Pulmonary artery endothelial cell (primary cell): ENCODE results near the gene VPS41. TPM values are rescaled to one million over a fixed set of nuclear protein-coding genes. Genes with fewer than 3 reads are reported as not detected.
"Not testable (repeated sequence)": the region's sequence is repeated elsewhere in the genome, so short reads cannot be mapped to it uniquely, and the experiment has no call there.

Source experiments
- DNase-seq: peaks from one replicate; pipeline ENCODE4 v3.0.0-alpha.2; 2011; ENCODE audit warnings: low read depth, low spot score
- total RNA-seq: library from RNA; depleted of rRNA; stranded (reverse); fragments of >200 nt; gene quantifications from 2 replicates; pipeline ENCODE4 v1.2.3, GENCODE V29; 2014

Gene VPS41
- 58.2 and 68.0 TPM in 2 replicates for total RNA-seq

GRCh38 chr7:38908759-38909335 lies at the start of gene VPS41:
Gene VPS41 (minus strand): TSS chr7:38909191. CDS start chr7:38909174, 17 bp downstream.
- DNase-seq: peak; percentile 22

DNA sequence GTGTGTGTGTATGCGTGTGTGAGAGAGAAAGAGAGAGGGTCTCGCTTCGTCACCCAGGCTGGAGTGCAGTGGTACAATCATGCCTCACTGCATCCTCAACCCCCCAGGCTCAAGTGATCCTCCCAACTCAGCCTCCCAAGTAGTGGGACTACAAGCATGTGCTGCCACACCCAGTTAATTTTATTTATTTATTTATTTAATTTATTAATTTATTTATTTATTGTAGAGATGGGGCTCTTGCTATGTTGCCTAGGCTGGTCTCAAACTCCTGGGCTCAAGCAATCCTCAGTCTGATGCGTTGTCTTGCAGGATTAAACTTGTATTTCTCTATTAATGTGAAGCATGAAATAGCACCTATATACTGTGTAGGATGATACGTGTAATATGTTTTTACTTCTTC lies 46.9 kb upstream of the VPS41 start:
- DNase-seq: no peak

DNA sequence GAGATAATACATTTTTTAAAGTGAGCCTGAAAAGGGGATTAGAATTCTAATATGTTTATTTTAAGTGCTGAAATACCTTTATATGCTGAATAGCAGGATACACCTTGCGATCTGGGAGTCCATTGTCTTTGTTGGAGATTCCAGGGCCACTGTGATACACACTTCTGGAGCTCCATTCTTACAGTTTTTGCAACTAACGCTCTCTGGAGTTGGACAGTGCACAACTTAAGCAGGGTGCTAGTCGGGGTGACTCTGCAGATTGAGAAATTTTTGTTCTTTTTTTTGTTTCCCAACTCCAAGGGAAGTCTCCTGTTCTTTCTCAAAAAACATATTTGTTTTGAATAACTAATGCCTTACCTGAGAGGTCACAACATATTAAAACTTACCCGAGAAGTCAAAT lies 45.0 kb upstream of the VPS41 start:
- DNase-seq: no peak

DNA sequence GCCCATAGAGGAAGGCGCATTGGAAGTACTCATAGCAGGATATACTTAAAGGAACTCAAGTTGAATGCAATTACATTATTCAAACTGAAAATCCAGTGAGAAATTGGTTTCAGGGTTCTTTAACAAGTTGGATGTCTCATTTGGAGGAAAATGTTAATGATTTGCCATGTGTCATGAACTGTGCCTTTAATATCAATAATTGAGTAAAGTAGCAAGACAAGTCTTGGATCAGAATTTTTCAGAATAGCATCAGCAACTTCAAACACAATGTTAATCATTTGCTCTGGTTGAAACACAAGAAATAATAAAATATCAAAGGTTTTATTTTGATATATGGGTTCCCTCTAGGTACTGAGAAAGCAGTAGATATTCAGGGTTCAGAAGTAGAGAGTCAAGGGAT lies 44.2 kb upstream of the VPS41 start:
- no peak for DNase-seq

DNA sequence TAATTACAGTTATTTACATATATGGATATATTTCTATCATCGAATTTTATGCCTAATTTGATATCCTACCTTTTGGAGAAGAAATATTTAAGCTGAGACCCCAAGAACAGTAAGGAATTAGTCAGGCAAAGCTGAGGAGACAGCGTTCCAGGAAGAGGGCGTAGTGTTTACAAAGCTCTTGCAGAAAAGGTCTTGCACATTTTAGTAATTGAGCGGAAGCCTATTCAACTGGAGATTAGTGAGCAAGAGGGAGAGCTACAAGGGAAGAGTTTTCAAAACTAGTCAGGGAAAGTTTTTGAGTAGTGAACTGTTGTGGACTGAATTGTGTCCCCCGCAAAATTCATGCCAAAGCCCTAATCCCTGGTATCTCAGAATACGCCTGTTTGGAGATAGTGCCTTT lies 42.2 kb upstream of the VPS41 start:
- DNase-seq: no peak

GRCh38 chr7:38950309-38950708 lies 41.3 kb upstream of the VPS41 start:
- no peak for DNase-seq

DNA sequence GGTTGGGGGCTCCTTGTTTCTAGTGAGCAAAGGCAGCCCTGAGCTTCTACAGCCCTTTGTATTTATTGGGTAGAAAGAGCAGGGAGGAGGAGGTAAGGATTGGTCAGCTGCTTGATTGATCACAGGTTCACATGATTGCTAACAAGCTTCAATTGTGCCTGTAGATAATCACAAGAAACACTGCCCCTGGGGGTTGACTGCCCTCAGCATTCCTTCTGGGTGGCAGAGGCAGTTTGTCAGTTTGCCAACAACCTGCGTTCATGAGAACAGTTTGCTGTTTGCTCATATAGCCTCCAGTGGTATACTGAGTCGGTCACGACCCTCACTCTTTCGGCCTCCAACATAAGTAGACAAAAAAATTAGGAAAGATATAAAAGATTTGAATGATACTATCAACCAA lies 38.5 kb upstream of the VPS41 start:
- DNase-seq: not testable (repeated sequence)

- no peak for DNase-seq
Observed at GRCh38 chr7:38942431-38943051, 33.5 kb upstream of the VPS41 start.

GRCh38 chr7:38940774-38941173 lies 31.8 kb upstream of the VPS41 start:
- no peak for DNase-seq

GRCh38 chr7:38938589-38938988 lies 29.6 kb upstream of the VPS41 start:
- no peak for DNase-seq

DNA sequence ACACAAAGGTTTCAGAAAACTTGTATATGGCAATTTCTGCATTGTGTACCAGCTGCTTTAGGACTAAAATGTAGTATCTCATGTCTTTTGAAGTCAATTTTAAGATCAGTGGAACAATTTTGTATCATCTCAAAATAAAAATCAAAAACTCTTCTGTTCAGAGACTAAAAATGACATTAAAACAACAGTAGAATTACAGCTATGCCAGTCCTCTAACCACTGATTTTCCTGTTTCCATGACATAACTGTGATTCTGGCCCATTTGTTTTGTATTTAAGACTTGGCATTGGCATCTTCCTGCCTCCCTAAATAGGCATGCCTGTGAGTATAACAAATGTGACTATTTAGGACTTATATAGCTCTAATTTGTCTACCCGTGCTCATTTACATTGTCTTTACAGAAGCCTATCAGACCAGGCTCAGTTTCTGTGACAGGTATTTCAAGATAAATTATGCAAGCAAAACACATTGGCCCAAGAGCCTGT lies 29.1 kb upstream of the VPS41 start:
- no peak for DNase-seq

DNA sequence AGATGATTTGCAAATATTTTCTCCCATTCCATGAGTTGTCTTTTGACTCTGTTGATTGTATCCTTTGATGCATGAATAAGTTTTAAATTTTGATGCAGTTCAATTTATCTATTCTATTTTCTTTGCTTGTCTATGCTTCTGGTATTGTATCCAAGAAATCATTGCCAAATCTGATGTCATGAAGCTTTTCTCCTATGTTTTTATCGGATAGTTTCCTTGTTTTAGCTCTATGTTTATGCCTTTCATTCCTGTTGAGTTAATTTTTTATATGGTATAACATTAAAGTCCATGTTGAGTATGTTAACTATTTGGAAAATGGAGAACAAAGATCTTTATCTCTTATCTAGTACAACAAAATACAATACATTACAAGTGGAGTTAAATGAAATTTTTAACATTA lies 27.6 kb upstream of the VPS41 start:
- no peak for DNase-seq

DNA sequence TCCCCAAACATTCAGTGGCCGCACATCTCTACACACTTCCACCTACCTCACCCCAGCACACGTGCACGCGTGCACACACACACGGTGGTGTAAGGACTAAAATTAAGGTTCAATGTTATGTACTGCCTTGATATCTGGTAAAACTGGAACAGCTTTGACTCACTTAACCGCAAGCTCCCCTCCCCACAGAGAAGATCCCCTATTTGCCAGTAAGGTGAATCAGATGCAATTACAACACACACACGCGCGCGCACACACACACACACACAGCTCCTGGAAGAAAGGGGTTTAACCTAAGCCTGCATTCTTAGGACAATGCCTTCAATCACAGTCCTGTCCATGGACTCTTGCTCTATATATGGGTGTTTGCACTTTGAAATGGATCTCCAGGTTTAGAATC lies 25.5 kb upstream of the VPS41 start:
- no peak for DNase-seq

DNA sequence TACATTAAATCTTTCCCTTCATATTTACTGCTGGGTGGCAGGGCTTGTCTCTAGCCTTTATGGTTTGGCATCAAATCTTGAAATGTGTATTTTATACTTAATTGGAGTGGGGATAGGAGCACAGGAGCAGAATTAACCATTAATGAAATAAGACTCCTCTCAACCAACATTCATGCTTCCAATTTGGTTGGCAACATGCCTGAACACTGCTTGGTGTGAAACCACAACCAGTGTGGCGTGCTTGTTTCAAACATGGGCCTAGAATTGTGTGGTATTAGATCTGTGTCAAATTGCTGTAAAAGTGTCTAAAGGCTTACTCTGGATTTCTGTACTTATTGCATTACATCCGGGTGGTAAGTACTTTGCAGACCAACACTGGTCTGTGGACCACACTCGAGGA lies 25.1 kb upstream of the VPS41 start:
- no peak for DNase-seq

DNA sequence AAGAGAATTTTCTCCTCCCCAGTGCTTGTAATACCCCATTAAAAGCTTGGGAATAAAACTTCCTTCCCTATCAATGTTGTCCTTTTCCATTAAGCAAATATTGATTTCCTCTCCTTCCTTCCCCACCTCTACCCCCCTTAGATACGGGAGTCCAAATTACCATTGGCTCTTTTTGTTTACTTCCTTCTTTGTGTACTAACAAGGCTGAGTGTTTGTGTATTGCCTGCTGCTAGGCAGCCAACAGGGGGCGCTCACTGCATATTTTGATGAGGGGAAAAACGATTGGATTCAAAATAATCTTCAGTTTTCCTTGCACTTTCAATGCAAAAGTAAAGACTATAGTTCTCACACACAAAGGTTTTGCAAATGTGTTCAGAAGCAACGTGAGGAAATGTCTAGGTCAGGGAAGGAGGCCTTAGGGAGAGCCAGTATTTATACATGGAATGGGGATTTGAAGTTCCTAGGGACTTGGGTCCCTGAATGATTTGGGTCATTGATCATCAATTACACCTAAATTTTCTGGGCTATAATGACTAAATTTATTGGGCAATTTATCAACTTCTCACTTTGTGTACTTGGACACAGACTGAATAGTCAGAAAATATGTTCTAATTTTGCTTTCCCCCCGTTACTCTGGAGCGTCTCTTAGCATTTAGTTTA lies 23.6 kb upstream of the VPS41 start:
- no peak for DNase-seq

GRCh38 chr7:38929460-38930171 lies 20.6 kb upstream of the VPS41 start:
- peak; percentile 22 for DNase-seq

DNA sequence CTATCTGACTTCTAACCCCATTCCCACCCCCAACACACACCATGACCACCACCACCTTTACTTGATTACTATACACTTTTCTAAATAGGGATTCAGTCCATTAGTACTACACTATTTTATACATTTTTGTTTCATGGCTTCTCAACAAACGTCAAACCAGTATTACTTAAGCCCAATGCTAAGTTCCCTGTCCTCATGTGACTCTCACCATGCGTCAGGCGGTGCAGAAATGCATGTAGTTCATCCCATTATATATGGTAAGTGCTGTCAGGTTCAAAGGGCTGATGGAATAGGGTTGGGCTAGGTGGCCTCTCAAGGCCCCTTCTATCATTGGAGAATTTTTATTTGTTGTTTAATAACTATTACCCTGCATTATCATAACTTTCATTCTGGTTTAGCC lies 19.5 kb upstream of the VPS41 start:
- DNase-seq: no peak

DNA sequence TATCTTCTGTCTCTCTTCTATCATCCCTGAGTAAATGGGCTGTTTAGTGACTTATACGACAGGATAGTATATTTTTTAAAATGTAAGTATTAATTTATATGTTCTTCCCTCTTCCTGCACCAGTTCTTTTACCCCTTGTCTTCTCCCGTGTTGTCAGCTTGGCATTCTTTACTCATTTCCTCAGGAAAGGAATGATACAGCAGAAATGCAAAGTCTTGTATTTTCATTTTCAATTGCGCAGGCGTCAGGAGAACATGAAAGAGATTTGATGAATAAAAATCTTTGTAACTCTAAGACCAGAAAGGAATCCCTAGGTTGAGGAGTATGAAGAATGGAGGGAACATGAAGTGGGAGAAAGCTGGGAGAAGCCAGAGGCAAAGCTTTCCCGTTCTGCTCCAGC lies 18.8 kb upstream of the VPS41 start:
- no peak for DNase-seq

GRCh38 chr7:38920731-38921130 lies 11.7 kb upstream of the VPS41 start:
- no peak for DNase-seq

DNA sequence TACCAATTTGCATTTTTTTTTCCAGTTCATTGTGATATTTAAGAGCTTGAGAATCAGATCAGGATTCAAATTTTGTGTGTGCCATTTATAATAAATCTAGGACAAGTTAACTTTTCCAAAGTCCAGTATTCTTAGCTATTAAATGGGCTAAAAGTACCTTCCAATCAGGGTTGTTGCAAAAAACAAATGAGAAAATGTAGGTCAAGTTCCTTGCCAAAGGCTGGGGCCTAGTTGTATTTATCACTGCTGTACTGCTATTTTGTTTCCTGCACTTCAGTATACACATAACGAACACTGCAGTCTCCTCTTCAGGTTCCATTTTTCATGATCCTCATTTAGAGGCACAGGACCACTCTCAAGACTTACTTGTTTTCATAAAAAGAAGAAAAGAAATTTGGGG lies 7.4 kb upstream of the VPS41 start:
- no peak for DNase-seq

- DNase-seq: no peak
Observed at GRCh38 chr7:38909870-38910269, 879 bp upstream of the VPS41 start.

DNA sequence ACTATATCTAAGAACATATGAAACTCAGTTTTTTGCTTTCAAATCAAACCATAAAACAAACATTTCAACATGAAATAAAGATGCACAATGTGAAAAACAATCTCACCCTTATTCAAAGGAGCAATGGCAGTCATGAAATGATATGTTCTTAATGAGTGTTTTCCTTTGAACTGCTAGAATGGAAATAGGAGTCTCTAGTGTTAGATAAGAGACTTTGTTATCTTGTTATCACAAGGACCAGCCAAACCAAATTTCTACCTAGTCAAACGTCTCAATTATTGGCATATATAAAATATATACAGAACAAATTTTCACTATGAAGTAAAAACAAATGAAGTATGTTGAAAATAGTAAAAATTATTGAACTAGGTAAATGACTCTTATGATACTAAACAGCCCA lies 1.2 kb downstream of the VPS41 start:
- DNase-seq: no peak
